CD4-positive, alpha-beta T cell treated with Interleukin-15 for 1 hour (primary cell): Measurements from ENCODE around the gene ZNF652.
A peak's percentile ranks its signal among the peaks of the same experiment; 100 is the strongest.

Experiments
- DNase-seq: peaks from one replicate; pipeline ENCODE4 v3.0.0-alpha.2; 2020

The ZNF652 gene

DNA sequence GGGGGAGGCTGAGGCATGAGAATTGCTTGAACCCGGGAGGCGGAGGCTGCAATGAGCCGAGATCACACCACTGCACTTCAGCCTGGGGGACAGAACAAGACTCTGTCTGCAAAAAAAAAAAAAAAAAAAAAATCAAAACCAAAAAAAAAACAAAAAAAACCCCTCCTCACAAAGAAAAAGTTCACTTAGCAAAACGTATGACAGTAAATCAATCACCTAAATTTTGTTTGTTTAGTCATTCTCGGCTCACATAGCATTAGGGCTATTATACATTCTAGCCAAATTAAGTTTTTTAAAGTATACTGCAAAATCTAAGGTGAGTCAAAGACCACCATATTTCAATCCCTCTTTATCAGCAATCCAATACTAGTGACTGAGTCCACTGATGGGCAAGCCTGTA lies 5.7 kb downstream of the ZNF652 start:
- DNase-seq, result no peak

DNA sequence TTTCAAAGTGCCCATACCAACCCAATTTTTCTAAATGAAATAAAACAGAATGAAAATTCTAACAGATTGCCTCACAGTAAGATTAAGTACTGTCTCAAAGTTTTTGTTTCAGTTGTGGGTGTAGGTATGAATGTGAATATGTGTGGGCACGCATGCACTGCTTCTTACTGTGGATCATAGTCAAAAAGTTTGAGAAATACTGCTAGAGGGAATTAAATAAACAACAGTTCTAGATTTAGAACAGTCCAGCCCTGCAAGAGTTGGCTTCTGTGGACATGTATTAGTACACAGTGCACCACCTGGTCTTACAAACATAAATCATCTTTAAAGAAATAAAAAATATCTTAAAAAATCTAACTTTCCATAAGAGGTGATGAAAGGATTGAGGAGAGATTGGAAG lies 8.4 kb downstream of the ZNF652 start:
- no peak for DNase-seq

DNA sequence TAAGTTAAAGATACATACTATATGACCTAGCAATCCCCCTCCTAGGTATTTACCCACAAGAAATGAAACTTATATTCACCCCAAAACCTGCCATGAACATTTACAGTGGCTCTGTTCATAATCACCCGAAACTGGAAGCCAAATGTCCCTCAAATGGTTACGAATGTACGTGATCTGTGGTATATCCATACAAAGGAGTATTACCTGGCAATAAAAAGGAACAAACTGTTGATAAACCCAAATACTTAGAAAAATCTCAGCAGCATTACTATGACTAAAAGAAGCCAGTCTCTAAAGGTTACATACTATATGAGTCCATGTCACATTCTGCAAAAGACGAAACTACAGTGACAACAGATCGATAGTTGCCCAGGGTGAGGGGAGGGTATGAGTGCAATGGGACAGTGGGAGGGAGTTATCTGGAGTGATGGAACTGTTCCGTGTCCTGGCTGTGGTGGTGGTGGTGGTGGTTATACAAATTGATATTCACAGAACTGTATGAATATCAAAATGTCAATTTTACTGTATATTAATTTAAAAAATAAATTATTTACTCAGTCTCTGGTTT lies 9.4 kb downstream of the ZNF652 start:
- no peak for DNase-seq

DNA sequence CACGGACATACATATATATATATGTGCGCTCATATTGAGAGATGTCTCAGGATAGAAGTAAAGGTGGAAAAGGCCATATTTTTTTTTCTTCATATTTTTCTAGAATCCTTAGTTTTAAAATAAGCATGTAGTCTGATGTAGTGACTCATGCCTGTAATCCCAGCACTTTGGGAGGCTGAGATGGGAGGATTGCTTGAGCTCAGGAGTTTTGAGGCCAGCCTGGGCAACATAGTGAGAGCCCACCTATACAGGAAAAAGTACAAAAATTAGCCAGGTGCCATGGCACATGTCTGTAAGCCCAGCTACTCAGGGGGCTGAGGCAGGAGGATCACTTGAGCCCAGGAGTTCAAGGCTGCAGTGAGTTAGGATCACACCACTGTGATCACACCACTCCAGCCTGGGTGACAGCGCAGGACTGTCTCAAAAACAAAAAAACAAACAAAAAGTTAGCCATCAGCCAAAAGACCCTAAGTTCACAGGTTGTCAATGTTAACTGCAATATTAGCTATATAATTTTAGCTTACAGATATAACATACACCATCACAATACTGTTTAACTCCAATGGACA lies 10.4 kb downstream of the ZNF652 start:
- DNase-seq, result no peak

DNA sequence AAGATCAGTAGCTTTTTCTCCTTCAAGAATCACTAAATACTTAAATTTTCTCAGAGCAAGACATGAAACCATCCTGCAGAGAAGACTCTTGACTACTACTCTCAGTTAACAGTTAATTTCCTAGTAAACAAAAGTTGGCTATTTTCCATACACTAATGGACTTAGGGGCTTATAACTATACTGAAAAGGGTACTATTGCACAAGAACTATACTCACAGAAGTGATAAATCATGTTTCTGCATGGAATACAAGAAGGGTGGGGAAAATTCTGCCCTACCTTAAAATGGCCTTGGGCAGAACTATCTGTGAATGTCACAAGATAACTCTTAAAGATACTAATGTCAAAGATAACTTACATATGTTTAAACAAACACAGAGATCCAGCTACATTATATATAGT lies 12.5 kb downstream of the ZNF652 start:
- no peak for DNase-seq

DNA sequence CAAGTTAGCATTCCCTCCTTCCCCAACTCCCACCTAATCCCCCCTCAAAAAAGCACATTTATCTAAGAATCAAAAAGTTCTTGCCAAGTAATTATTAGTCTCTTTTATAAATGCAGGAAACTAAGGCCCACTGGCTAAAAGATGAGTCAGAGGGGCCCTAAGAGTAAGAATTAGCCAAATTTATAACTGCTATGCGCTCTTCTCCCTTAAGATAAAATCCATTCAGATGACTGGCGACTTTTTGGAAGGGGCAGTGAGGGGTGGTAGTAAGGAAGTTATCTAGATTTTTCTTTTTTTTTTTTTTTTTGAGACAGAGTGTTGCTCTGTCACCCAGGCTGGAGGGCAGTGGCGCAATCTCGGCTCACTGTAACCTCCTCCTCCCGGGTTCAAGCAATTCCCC lies 17.1 kb downstream of the ZNF652 start:
- no peak for DNase-seq

DNA sequence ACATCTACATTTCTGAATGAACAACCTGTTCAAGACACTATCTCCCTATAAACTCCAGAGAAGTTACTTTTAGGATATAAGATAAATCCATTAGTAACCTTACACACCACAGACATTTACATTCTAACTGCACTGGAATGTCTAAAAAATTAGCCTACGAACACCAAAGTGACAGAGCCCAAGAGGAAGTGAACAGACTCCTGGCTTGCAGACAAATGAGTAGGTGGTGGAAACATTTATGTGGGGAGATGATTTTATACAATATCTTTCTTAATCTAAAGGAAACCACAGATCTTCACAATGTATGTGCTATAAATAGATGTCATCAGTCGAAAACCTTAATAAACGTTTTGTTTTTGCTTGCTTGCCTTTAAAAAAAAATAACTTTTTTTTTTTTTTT lies 18.8 kb downstream of the ZNF652 start:
- no peak for DNase-seq

DNA sequence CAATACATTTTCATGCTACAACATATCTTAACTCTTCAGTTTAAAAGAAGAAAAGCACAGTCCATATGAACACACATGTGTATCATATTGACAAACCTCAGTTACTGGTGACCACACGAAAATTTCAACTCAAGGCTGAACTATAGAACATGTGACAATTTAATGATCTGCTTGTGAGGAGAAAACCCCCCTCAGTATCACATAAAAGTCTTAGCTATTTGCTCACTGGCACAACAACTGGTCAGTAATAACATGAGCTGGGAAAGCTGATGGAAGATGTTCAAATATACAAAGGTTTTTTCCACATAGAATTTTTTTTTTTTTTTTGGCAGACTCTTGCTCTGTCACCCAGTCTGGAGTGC lies 19.5 kb downstream of the ZNF652 start:
- DNase-seq, result no peak

DNA sequence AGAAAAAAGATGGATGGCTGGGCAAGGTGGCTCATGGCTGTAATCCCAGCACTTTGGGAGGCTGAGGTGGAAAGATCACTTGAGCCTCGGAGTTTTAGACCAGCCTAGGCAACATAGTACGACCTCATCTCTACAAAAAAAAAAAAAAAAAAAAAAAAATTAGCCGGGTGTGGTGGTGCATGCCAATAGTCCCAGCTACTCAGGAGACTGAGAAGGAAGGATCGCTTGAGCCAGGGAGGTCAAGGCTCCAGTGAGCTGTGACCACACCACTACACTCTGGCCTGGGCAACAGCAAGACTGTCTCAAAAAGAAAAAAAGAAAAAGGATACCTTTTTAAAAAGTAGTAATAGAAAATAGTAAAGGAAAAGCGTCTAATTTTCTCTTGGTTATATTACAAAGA lies 20.7 kb downstream of the ZNF652 start:
- no peak for DNase-seq

DNA sequence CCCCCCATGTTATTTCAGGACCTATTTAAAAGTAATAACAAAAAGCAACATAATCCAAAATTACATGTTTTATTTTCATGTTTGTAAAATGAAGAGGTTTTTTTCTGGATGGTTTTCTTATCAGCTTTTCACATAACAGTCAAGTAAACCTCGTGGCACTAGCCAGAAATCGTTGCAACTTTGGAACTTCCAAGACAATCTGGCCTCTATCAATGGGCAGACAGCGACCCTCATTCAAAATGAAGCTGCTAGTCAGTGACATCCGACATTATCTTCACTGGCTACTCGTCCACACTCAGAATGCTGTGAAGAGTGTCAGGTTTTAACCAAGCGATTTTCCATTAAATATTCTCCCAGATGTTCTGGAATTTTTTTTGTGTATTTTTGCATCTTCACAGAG lies 22.7 kb downstream of the ZNF652 start:
- DNase-seq, result no peak

DNA sequence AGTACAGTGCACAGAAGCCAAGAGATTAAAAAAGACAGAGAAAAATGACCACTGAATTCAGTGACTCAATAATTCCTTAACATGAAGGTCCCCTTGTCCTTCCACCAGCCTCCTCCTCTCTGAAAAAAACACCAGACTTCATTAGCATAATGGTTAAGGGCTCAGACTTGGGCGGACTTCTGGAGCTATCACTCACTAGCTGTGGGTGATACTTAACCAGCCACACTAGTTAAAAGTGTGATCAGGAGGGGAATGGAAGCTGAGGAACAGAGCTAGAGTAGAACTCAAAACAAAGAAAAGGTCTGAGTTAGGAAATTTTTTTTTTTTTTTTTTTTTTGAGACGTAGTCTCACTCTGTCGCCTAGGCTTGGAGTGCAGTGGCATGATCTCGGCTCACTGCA lies 23.2 kb downstream of the ZNF652 start:
- DNase-seq, result peak; percentile 17

DNA sequence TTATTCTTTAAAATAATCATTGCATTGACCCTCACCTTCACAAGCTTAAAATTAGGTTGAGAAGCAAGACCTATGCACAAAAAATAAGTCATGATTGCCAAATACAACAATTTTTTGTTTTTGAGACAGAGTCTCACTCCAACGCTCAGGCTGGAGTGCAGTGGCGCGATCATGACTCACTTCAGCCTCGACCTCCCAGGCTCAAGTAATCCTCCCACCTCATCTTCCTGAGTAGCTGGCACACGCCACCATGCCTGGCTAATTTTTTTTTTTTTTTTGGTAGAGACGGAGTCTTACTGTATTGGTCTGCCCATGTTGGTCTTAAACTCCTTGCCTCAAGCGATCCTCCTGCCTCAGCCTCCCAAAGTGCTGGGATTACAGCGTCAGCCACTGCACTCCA lies 24.2 kb downstream of the ZNF652 start:
- DNase-seq, result no peak

DNA sequence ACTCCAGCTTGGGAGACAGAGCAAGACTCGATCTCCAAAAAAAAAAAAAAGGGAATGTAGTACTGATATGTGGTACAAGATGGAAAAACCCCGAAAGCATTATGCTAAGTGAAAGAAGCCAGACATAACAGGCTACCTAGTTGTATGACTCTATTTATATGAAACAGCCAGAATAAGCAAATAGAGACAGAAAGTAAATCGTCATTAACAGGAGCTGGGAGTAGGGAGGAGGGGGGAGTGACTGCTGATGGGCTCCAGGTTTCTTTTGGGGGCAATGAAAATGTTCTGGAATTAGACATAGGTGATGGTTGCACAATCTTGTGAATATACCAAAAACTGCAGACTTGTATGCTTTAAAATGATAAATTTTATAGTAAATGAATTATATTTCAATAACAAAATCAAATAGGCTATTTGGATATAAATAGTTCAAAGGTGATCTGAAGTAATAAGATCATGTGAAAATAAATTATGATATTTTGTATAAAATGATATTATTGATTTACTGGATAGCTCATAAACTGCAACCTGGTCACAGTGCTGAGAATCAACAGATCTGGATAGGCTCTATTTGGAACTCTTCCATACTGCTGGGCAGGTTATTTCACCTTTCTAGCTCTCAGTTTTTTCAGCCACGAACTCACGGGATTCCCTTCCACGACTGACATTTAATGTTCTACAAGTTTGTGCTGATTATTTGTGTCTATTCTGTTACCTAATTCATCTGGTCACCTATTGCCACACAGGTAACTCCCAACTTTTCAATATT lies 27.1 kb downstream of the ZNF652 start:
- DNase-seq, result no peak

DNA sequence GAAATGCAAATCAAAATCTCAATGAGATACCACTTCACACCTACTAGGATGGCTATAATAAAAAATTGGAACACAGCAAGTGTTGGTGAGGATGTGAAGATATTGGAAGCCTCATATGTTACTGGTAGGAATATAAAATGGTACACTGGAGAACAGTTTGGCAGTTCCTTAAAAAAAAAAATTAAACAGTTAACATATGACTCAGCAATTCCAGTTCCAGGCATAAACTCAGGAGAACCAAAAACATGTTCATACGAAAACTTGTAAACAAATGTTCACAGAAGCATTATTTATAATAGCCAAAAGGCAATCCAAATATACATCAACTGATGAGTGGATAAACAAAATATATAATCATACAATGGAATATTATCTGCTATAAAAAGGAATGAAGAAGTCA lies 28.2 kb downstream of the ZNF652 start:
- DNase-seq, result no peak

DNA sequence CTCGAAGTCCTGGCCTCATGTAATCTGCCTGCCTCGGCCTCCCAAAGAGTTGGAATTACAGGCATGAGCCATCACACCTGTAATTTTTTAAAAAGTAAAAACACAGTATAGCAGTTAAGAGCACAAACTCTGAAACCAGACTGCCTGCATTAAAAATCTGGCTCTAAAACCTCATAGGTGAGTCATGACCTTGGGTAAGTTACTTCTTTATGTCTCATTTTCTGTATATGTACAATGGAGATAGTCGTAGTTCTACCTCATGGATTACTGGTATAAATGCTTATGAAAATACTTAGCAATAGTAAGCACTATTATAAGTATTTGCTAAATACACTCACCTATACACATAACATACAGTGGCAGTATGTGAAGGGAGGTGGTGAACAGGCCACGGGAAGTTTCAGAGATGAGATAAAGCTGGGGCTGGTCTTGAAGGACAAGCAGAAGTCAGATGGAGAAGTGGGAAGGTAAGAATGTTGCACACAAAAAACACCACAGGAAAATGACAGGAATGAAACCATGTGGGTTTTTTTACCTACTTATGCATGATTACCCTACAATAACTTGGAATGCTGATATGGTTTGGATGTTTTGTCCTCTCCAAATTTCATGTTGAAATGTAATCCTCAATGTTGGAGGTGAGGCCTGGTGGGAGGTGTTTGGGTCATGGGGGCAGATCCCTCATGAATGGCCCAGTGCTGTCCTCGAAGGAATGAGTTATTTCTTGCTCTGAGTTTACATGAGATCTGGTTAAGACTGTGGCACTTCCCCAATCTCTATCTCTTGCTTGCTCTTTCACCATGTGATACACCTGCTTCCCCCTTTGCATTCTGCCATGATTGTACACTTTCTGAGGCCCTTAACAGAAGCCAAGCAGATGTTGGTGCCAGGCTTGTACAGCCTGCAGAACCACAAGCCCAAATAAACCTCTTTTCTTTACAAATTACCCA lies 33.9 kb downstream of the ZNF652 start:
- DNase-seq, result no peak

DNA sequence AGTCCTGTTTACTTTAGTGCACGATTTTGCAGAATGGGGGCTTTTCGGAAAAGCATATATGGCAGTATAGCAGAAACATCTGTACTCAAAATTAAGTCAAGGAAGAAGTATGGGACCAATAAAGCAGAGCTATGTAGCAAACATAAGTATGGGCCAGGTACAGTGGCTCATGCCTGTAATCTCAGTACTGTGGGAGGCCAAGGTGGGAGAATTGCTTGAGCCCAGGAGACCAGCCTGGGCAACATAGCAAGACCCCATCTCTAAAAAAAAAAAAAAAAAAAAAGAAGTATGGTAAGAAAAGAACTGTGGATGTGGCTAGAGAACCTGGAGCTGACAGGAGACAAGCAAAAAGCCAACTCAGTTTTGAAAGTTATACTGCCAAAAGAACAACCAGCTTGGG lies 36.1 kb downstream of the ZNF652 start:
- DNase-seq, result no peak

DNA sequence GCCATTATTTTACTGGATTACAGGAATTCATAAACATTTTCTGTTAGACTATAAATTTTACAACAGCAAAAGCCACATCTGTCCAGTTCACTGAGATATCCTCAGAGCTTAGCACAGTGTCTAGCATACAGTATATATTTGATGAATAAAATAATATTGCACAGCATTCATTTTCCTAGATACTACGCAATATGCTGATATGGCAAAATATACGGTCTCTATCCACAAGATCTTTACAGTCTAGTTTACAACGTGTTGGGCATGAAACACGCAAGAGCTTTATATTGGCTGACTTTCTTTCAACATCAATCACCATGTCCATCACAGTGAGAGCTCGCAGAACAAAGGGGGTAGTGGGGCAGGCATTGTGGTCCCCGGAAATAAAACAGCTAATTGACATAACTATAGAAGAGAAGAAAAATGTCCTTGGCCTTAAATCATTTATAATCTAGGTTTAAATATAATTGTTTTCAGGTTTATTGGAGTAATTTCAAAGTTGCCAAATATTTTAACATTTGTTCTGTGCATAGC lies 43.5 kb downstream of the ZNF652 start:
- no peak for DNase-seq

DNA sequence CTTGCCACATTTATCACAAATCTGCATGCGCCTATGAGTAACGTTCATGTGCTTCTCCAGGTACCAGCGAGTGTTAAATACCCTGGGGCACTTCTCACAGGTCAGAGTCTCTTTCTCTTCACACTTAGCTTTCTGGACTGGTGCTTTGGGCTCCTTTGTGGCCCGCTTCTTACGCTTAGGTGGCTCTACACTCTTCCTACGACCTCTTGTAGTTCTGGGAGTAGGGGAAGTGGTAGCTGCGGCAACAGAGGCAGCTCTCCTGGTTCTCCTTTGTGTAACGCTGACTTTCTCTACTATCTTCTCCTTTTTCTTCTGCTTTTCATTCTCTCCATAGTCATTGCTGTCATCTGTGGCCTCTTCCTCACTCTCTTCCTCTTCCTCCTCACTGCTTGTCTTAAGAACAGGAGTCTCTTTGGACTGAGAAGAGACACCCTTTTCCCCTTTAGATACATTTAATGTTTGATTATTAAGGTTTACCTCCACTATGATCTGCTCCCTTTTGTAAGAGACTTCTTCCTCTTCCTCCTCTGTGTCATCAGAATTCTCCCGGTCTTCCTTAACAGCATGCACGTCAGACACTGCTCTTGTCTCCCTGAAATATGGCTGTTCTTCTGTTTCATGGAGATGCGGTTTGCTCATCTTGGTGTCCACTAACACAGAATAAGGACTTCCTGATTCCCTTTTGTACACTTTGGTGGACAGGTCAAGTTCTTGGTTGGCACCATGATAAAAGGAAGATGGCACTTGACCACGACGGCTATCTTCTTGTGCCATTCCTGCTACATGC lies 45.0 kb downstream of the ZNF652 start:
- no peak for DNase-seq

DNA sequence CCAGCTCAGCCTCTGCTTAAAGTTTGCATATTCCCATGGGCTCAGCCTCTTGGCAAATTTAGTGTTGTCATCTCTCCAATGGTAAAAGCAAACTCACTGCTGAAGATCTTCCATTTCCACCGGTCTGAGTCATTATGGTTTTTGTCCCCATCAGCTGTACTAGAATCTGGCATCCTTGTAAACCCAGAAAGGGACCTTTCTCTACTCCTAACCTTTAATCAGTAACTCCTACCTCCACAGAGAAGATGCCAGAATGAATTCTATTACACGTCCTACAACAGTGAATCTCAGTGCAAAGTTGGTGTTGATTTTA lies 45.8 kb downstream of the ZNF652 start:
- no peak for DNase-seq

DNA sequence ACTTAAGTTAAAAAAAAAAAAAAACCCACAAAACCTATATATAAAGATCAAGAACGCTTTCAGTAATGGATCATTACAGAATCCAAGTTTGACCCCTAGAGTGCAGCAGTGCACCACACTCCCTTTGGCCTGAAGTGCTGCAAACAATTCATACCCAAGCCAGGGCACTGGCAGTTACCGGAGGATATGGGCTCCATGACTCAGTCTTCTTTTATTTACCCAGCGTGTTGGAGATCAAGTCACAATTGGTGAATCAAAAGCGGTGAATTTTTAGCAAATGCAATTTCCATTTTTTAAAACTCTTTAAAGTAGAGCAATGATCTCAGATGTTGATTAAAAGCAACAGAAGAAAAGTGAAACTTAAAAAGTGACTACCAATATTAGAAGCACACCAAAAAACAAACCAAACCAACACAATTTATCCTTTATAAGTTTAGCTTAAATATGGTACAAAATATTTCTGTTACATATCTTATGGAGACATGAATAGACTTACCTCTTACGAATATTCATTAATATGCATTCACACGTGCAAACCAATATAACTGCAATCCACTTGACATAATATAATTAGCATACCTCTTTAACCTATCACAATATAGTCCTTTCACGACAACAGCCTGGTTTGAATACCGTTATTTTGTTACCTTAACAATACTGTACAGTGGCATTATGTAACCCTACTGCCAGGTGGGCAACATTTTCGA lies 46.3 kb downstream of the ZNF652 start:
- DNase-seq, result peak; percentile 78

DNA sequence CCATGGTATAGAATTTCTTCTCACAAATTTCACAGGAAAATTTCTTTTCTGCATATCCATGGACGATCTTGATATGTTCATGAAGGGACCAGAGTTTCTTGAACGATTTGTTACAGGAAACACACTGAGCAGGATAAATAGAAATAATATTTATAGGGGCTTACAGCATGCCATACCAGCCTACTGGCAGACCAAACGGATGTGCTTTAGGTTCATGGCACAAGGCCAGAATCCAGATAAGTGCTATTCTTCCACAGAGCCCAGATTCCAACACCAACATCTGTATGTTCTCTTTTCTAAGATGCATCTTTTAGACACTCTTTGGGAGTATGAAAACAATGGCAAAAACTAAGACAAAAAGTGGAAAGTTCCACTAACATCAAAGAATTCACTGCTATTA lies 49.3 kb downstream of the ZNF652 start:
- DNase-seq, result no peak

DNA sequence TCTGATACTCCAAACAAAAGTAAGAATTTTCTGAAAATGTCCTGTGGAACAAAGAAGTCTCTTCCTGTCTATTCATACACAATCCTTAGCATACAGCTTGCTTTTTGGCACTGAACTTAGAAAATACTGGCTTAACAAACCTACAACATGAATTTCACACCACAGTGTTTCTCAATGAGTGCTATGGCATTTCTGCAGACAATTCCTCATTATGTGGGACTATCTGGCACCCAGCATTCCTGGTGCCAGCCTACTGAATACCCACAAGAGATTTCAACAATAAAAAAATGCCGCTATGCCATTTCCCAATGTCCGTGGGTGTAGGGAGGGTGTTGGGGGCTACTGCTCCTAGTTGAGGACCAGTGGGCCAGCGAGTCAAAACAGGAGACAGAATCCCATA lies 62.1 kb downstream of the ZNF652 start:
- no peak for DNase-seq
